Glomerular endothelial cell (primary cell): ENCODE data around the gene DYNLT1. TPM values are rescaled to one million over a fixed set of nuclear protein-coding genes. Genes with fewer than 3 reads are reported as not detected.
A peak's percentile ranks its signal among the peaks of the same experiment; 100 is the strongest.
"Not testable (repeated sequence)": the region's sequence is repeated elsewhere in the genome, so short reads cannot be mapped to it uniquely, and the experiment has no call there.

Source experiments
- DNase-seq: peaks from one replicate; pipeline ENCODE4 v3.0.0-alpha.2; 2011; ENCODE audit warnings: low read depth, low spot score; ENCODE audit errors: extremely low read depth
- total RNA-seq: library from RNA; depleted of rRNA; stranded (reverse); fragments of >200 nt; gene quantifications from 2 replicates; pipeline ENCODE4 v1.2.3, GENCODE V29; 2015

Gene DYNLT1
- total RNA-seq, 1 donor from 2014 or later: 193 TPM

DNA sequence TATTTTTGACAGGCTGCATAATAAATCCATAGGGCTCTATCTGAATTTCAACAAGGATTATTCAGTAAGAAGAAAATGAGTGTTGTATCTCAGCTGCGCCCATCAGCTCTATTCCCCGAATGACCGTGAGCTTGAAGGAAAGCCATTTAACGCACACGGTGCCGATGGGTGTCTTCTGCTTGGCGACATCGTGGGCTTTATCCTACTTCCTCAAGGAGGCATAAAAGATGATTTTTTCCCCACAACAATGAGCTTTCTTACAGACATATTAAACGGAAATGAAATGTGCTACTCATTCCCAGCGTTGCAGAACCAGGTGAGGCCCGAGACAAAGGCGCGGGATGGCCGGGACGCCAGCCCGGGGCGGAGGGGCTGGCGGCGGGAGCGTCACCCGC is 710 bp downstream of the DYNLT1 start:
- no peak for DNase-seq

DNA sequence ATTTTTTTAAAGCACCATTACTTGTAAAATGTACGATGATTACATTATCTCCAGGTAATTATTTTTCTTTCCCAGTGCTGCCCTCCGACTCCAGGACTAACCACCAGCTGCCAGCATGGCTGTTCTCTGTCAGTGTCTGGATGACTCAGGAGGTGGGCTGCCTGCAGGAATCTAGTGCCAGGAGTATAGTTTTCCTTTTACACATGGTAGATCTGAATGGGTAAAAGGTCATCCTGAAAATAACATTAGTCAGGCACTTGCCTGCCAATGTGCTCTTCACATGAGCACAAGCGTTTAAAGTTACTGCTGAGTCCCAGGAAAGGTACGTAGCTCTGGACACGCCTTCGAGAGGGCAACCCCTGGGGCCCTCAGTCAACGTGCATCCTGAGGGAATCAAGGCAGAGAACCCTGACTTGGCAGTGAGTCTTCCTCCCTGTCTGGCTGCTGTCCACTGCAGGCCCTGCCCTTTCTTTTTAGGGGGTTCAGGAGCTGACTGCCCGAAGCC is 2.4 kb downstream of the DYNLT1 start:
- no peak for DNase-seq

DNA sequence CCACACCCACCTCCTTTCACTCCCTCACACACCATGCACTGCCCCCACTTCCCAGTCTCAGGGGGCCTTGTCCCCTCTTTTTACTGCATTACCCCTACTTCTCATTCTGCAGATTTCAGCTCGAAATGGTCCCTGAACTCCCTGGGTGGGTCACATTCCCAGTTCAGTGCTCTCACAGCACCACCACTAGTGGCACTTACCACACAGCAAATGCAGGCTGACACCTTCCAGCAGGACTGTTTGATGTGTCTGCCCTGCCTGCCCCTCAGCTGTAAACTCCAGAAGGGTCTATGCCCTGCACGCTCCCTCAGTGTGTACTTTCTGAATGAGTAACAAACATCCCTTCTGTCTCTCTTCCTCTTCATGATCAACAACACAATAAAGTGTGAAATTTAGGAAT is 4.0 kb downstream of the DYNLT1 start:
- DNase-seq: no peak

DNA sequence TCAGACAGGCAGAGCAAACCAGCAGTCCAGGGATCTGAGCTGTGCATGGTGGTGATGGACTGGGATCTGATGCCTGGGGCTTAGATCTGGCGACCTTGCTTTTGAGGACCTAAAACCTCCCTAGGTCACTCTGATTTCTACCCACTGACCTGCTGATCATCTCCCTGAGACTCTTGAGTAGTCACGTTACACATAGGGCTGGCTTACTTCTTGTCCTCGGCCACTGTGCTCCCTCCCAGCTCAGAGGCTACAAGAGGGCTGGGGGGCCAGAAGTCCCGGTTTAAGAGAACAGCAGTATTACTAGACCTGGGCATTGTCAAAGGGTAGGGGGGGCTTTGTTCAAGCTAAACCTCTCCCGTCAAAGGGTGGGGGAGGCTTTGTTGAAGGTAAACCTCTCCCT is 5.5 kb downstream of the DYNLT1 start:
- no peak for DNase-seq

DNA sequence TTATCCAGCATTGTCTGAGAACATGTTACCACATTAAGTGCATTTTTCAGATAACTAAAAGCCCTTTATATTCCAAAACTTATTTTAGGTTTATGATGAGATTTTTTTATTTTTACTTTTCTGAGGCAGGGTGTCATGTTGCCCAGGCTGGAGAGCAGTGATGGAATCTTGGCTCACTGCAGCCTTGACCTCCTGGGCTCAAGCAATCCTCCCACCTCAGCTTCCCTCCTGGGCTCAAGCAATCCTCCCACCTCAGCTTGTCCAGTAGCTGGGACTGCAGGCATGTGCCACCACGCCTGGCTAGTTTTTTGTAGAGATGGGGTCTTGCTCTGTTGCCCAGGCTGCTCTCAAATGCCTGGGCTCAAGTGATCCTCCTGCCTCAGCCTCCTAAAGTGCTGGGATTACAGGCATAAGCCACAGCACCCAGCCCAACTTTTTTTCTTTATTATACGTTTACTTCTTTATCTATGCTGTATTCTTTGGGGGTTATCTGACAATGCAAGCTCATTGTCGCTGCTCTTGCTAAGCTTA is 6.2 kb downstream of the DYNLT1 start:
- DNase-seq: no peak

DNA sequence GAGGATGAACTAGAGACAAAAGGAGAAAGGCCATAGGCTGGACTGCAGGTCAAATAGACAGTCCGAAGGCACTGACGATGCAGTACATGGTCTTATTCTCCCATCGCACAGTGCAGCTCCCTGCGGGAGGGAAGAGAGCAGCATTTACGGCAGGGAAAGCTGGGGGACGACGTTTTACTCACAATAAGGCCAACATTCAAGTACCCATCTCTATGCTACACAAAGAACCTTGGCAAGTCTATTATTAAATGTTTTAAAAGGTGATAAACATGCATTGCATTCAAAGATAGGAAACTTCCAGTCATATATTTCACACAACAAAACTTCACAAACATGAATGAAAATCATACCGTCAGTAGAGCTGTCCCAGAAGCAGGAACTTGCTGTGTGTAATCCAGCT is 7.8 kb downstream of the DYNLT1 start:
- no peak for DNase-seq

DNA sequence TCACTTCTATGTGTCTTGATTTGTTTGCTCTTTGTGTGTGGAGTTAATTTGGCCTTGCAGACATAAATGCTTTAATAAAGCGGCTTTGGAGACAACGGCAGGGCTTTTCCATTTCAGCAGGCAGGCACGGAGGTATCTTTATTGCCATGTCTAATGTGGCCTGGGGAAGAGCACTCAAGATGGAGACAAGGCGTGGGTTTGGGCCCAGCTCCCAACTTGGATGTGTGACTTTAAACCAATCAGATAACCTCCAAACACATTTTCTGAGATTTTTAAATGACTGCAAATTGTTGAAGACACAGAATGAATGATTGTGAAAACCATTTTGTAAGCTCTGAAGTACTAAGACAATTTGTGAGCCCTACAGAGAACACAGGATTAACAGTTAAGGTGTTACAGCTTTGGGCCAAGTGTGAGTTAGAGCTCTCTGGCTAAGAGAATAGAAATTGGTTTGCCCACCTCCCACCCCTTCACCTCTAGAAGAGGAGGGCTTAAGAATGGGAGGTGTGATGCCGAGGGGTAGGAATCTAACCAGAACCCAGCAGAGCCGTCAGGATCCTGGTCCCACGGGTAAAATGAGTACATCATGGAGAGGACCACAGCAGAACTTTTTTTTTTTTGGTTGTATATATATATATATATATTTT is 9.0 kb downstream of the DYNLT1 start:
- no peak for DNase-seq

DNA sequence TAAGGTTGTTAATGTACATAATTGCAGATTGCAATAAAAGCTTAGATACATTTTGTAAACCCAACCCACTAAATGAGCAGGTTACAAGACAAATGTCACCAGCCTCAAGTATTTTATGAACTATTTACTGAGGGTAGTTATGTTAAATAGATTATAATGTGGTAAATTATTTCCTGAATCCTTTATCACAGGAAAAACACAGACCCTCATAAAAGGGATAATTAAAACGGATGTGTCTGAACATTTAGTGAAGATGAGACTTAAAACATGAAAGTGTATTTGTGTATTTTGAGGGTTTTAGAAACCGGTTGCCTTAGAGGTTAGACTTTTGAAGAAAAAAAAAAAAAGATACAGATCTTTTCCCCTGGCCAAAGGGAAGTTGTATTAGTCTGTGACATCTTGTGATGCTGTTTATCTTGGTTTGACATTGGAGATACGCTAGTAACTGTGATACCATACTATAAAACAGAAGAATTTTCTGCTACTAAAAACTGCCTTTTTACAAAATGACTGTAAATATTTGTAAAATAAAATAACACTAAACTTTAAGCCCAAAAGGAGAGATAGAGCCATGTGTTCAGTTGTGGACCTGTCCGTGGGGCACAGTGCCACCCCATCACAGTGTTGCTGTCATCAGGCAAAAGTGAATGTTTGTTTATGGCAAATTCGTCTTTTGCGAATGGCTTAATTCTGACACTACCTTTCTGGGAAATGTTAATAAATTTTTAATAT is 9.7 kb downstream of the DYNLT1 start:
- no peak for DNase-seq

DNA sequence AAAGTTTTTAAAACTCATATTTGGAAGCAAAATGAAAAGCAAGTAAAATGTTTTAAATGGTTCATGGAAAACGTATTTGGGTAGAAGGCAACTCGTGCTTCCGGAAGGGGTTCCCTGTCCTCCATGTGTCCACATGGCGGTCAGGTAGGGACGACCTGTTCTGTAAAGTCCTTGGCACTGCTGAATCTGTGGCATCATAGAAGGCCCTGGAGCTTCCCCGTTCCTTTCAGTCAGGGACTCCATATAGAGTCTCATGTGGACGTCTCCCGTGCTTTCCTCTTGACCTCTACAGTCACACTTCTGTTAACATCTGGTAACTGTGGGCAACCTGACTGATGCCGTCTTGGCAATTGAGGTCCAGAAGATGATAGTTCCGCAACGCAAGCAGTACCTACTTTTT is 11.4 kb downstream of the DYNLT1 start:
- no peak for DNase-seq

DNA sequence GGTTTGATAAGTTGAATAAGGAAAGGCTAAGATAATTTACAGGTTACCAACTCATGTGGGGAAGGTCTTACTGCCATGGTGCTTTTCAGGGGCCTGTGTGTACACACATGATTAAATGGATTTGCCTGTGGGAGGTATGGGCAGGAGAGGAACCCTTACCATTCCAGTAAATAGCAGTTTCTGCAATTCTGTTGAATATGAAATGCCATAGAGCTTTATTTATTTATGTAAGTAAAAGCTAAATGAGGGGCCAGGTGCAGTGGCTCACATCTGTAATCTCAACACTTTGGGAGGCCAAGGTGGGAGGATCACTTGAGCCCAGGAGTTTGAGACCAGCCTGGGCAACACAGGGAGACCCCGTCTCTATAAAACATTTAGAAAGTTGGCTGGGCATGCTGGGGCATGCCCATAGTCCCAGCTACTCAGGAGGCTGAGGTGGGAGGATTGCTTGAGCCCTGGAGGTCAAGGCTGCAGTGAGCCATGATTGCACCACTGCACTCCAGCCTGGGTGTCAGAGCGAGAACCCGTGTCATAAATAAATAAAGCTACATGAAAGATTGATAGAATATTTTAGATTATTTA is 11.9 kb downstream of the DYNLT1 start:
- DNase-seq: not testable (repeated sequence)

DNA sequence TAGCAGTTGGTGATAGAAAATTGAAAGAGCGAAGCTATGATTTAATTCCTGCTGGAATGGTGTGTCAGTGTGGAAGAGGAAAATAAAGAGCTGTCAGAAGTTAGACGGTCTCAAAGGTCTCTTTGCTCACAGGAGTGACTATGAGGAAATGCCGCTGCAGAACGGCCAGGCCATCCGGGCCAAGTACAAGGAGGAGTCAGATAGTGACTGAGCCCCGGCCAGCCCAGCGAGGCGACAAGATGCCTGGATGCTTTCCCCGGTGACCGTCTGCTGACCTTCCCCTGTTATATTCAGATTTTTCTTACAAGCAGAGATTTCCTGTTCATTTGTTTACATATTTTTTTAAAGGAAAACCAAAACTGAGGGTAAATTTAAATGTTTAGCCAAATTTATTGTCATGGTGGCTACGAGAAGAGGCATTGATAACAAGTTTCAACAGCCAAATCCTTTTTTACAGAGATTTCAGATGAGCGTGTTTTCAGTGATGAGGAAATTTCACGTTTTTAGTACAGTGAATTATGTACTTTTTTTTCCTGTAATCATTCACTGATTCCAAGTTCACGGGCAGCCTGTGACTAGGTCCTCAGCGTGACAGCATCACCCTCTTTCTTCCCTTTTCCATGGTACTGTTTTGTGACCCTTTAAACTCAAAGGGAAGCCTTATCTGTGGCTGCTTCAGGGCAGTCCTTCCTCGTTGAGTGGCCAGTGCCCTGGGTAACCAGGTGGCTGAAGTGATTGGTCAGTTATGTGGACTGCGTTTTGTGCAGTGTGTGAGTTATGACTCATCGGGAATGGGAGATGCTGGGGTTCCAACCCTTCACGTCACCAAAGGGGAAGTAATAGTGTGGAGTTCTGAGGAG is 12.6 kb downstream of the DYNLT1 start:
- peak; percentile 89 for DNase-seq

DNA sequence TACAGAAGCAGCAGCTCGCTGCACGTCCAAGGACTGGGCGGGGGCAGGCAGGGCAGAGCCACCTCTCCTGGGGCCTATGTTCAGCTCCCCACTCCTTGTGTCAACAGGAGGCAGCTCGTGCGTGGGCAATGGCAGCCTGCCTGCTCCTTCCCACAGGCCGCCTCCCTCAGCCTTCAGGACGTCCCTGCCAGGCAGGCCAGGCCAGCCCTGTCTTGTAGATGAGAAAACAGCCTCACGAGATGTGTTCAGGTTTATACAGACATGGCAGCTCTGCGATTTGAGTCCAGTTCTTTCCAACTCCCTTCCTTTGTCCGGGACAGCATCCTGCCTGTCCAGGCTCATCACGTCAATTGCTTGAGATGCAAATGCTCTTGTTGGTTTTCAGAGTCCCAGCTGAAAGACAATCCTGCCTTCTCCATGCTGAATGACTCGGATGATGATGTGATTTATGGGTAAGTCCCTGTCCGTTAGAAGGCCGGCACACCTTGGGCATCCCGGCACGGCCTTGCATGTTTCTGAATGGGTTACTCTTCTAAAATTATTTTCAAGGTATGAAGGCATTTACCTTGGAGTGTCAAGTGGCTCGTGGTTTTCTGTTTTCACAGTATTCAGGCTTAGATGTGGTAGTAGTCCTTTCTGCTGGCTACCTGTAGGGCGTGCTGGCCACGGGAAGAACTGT is 13.5 kb downstream of the DYNLT1 start:
- no peak for DNase-seq

DNA sequence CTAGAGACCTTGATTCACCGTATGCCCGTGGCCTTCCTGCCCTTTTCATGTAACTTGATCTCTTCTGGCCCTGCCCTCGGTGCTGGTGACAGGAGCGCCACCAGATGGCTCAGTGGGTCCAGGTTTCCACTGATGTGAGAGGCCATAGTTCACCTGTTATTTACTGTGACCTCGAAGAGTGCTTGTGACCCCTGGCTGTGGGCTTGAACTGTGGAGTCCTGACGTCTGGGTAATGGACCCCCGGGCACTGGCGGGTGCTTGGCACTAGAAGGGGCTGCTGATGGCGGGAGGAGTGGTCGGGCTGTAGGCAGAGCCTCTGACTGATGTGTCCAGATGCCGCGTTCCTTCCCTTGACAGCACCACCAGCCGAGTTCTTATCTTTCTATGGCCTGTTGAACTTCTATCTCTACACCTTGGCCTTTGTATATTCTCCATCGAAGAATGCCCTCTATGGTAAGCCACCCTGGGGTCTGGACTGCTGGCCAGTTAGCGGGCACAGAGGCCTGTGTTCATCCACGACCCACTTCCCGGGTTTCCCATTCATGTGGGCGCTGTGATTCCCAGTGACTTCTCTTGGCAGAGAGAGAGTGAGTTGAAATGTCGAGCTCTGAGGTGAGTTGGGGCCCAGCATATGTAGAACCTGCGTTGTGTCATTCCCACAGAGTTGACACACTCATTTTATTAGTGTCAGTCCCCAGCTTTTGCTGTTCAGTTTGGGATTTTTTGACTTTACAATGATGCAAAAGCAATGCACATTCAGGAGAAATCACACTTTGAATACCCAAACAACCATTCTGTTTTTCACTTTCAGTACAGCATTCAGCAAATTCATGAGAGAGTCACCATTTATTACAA is 14.9 kb downstream of the DYNLT1 start:
- DNase-seq: no peak

DNA sequence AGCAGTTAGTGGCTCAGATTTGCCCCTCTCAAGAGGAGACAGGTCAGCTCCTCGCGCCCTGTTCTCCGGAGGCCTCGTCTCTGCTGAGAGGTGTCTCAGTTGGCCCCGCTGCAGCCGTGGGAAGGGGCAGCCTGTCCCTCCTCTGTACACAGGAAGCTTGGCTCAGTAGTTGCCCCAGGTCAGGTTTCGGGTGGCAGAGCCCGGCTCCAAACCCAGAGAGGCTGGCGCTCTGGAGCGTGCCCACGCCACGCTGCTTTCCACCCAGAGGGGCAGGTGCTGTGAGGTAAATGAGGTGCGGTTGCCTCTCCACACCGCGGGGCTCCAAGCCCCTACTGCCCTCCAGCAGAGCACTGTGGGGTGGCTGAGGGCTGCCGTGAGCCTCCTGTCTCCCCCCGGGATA is 16.0 kb downstream of the DYNLT1 start:
- no peak for DNase-seq

DNA sequence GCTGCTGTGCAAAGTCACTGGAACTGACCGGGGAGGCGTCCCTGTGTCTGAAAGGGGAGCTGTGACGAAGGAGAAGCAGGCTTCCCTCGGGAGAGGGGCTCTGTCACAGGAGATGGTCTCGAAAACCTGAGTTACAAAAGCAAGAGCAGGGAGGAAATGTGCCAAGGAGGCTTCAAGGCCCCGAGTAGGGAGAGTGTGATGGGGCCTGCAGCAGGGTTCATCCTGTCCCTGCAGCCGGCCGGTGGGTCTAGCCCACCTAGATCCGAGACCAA is 16.7 kb downstream of the DYNLT1 start:
- DNase-seq: no peak

DNA sequence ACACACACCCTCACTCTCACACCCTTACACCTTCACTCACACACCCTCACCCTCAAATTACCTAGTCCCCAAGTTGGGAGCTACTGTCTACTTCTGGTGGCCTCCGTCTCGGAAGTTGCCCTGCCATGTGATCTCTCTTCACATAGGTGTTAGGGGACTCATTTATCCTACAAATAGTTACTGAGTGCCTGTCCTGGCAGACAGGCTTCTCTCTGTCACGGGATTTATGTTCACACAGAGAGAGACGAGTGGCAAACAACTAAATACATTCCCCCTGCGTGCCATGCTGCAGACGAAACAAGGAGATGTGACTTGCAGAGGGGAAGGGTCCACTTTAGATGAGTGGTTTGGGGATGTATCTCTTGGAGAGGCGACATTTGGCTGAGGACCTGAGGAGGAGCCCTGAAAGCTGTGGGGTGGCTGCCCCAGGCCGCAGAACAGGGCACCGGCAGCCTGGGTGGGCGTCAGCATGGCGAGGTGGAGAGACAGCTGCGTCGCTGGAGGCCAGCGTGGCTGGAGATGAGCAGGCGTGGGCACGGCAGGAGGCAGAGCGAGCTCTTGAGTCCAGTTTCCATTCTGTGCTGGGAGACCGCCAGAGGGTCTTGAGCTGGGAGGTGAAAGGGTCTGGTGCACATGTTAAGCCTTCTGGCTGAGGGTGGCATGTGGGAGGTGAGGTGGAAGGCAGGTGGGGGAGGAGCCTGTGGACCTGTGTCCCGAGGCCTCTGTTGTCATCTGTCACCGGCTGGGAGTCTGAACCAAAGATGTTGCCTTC is 17.2 kb downstream of the DYNLT1 start:
- DNase-seq: no peak

DNA sequence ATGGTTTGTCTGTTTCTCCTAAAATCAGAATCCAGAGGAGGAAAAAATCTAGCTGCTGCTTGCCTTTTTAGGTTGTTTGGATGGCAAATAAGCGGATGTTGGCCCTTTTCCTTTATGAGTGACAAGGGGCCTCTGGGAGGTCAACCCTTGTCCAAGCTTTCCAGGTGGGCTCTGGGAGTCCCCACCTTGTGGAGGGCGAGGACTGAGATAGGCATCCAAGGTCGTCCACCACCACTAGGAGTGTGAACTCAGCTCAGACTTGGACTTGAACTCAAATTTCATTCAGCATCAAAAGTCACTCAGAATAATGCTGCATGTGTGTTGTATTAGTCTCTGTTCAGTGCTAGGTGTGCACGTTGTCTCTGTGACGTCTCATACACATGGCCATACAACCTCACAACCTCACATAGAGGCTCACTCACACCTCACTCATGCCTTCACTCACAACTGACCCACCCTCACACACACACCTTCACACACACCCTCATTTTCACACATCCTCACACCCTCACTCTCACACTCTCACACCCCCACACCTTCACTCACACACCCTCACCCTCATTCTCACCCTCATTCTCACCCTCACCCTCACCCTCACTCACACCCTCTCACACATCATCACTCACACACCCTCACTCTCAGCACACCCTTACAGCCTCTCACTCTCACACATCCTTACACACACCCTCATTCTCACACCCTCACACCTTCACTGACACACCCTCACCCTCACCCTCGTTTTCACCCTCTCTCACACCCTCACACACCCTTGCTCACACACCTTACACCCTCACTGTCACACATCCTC is 18.0 kb downstream of the DYNLT1 start:
- no peak for DNase-seq

DNA sequence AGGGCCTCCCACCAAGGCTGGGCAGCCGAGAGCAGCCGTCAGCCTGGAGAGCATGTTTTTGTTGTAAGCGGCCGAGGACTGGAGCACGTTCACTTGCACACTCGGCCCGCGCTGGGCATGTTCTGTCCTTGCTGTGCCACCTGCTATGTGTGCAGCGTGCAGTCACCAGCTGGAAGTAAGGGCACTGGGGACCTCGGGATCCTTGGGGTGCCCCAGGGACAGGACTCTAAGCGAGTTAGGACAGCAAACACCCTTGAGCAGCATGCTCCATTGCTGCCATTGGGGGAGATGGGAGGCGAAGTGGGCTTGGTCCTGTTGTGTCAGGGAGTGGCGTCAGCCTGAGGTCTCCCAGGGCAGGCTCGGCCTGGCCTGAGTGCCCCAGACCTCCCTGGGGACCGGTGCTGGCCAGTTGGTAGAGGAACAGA is 18.6 kb downstream of the DYNLT1 start:
- DNase-seq: no peak
